GM23338 (cell line): Measurements from ENCODE around the gene CD7. TPM values are rescaled to one million over a fixed set of nuclear protein-coding genes. Genes with fewer than 3 reads are reported as not detected.

ENCODE experiments used
- ATAC-seq: fragments of 200-7000 bp; cut with Tn5 transposase; 3 replicates; pipeline ENCODE4 v1.9.1; 2020
- DNase-seq: peaks from one replicate; pipeline ENCODE4 v3.0.0-alpha.2; 2015; ENCODE audit warnings: low spot score
- H2AFZ ChIP-seq: fragments of 200-600 bp; sonication (generic); 2 replicates; pipeline ENCODE4 v1.8.0; 2016; ENCODE audit warnings: antibody characterized with exemption, mild to moderate bottlenecking, moderate library complexity
- H3F3A ChIP-seq: fragments of 200-600 bp; sonication (generic); replicated peaks from 2 replicates; pipeline ENCODE4 v1.8.0; 2017; ENCODE audit warnings: antibody characterized with exemption, mixed run types, low read depth
- H3K27ac ChIP-seq: fragments of 200-600 bp; sonication (generic); 2 replicates; pipeline ENCODE4 v1.6.1; 2016; ENCODE audit warnings: low read depth
- H3K27me3 ChIP-seq: fragments of 200-600 bp; sonication (generic); 2 replicates; pipeline ENCODE4 v1.8.0; 2016; ENCODE audit warnings: mild to moderate bottlenecking, mixed run types, moderate library complexity; ENCODE audit not compliant: insufficient read depth
- H3K36me3 ChIP-seq: fragments of 200-600 bp; sonication (generic); 2 replicates; pipeline ENCODE4 v1.8.0; 2016; ENCODE audit warnings: mild to moderate bottlenecking; ENCODE audit not compliant: insufficient read depth
- H3K4me1 ChIP-seq: fragments of 200-600 bp; sonication (generic); 2 replicates; pipeline ENCODE4 v1.8.0; 2016; ENCODE audit warnings: mild to moderate bottlenecking, moderate library complexity; ENCODE audit not compliant: insufficient read depth
- H3K4me2 ChIP-seq: fragments of 200-600 bp; sonication (generic); 2 replicates; pipeline ENCODE4 v1.7.1; 2017; ENCODE audit warnings: mixed run types
- H3K4me3 ChIP-seq: fragments of 200-600 bp; sonication (generic); 2 replicates; pipeline ENCODE4 v1.6.1; 2016; ENCODE audit warnings: mixed run types
- H3K79me2 ChIP-seq: fragments of 200-600 bp; sonication (generic); replicated peaks from 2 replicates; pipeline ENCODE4 v1.8.0; 2017; ENCODE audit warnings: mild to moderate bottlenecking; ENCODE audit not compliant: insufficient read depth
- H3K9me2 ChIP-seq: fragments of 200-600 bp; sonication (generic); 2 replicates; pipeline ENCODE4 v1.8.0; 2017; ENCODE audit not compliant: insufficient read depth
- H4K20me1 ChIP-seq: fragments of 200-600 bp; sonication (generic); replicated peaks from 2 replicates; pipeline ENCODE4 v1.8.0; 2017; ENCODE audit warnings: mild to moderate bottlenecking; ENCODE audit not compliant: insufficient read depth
- H3K27ac Mint-ChIP-seq: 2 replicates; pipeline ENCODE4 v1.8.0; 2020; ENCODE audit warnings: inconsistent platforms, mild to moderate bottlenecking, moderate library complexity, mixed read lengths
- H3K27me3 Mint-ChIP-seq: 3 replicates; pipeline ENCODE4 v1.8.0; 2022; ENCODE audit warnings: low read depth, mild to moderate bottlenecking, moderate library complexity, mixed read lengths, inconsistent platforms; ENCODE audit not compliant: insufficient read depth, poor library complexity
- H3K36me3 Mint-ChIP-seq: 3 replicates; pipeline ENCODE4 v1.8.0; 2021; ENCODE audit warnings: low read depth, mild to moderate bottlenecking, inconsistent platforms, moderate library complexity, mixed read lengths
- H3K4me1 Mint-ChIP-seq: 3 replicates; pipeline ENCODE4 v1.8.0; 2020; ENCODE audit warnings: mild to moderate bottlenecking, inconsistent platforms, mixed read lengths
- H3K4me3 Mint-ChIP-seq: 3 replicates; pipeline ENCODE4 v1.8.0; 2021; ENCODE audit warnings: moderate library complexity, mild to moderate bottlenecking, inconsistent platforms, mixed read lengths
- H3K9me3 Mint-ChIP-seq: 3 replicates; pipeline ENCODE4 v1.8.0; 2020; ENCODE audit warnings: moderate library complexity, mild to moderate bottlenecking, inconsistent platforms, mixed read lengths
- CREB1 ChIP-seq: fragments of 250-450 bp; sonication (Bioruptor Pico); IDR thresholded peaks from 2 replicates; pipeline ENCODE4 v1.5.0; 2020; ENCODE audit warnings: low read depth, mild to moderate bottlenecking, moderate library complexity
- EZH2 ChIP-seq: fragments of 200-600 bp; sonication (generic); IDR thresholded peaks from one replicate; pipeline ENCODE4 v1.8.0; 2017; ENCODE audit warnings: antibody characterized with exemption, mild to moderate bottlenecking, low read depth; ENCODE audit not compliant: unreplicated experiment
- EZH2phosphoT487 ChIP-seq: fragments of 200-600 bp; sonication (generic); IDR thresholded peaks from one replicate; pipeline ENCODE4 v1.8.1; 2018; ENCODE audit warnings: antibody characterized with exemption; ENCODE audit not compliant: unreplicated experiment
- JUNB ChIP-seq: IDR thresholded peaks from one replicate; pipeline ENCODE4 v1.6.1; 2016; ENCODE audit warnings: antibody characterized with exemption; ENCODE audit not compliant: unreplicated experiment
- NANOG ChIP-seq: IDR thresholded peaks from 2 replicates; pipeline ENCODE4 v1.6.1; 2016; ENCODE audit warnings: antibody characterized with exemption, borderline replicate concordance
- POLR2AphosphoS5 ChIP-seq: IDR thresholded peaks from 2 replicates; pipeline ENCODE4 v1.6.1; 2016; ENCODE audit warnings: antibody characterized with exemption, low read depth
- STAT1 ChIP-seq: IDR thresholded peaks from one replicate; pipeline ENCODE4 v1.6.1; 2016; ENCODE audit warnings: antibody characterized with exemption; ENCODE audit not compliant: unreplicated experiment
- ZNF114 ChIP-seq: fragments of 250-450 bp; sonication (Bioruptor Pico); IDR thresholded peaks from 2 replicates; pipeline ENCODE4 v1.5.0; 2020; ENCODE audit warnings: mild to moderate bottlenecking, moderate library complexity
- ZNF331 ChIP-seq: fragments of 250-450 bp; sonication (Bioruptor Pico); IDR thresholded peaks from 2 replicates; pipeline ENCODE4 v1.5.0; 2020; ENCODE audit warnings: low read depth, mild to moderate bottlenecking, moderate library complexity
- polyA plus RNA-seq: library from polyadenylated mRNA; unstranded; fragments of >200 nt; fragmentation: Nextera tagmentation; extraction: Ambion mirVana; gene quantifications from 2 replicates; pipeline ENCODE4 v1.2.1, GENCODE V29; 2016
- total RNA-seq: library from RNA; depleted of rRNA; stranded (reverse); fragments of >200 nt; shearing (Covaris generic); gene quantifications from 2 replicates; pipeline ENCODE4 v1.2.3, GENCODE V29; 2014
- TF ChIP-seq, protein P1 (sequence below), 2 experiments: fragments of 200-600 bp in 1 of 2; sonication (generic) in 1 of 2; conservative IDR thresholded peaks; 2 replicates each; pipeline versions ENCODE4 v1.5.1 to v1.6.1; 2016 to 2017; ENCODE audit warnings: antibody characterized with exemption in 2 of 2, low read depth in 2 of 2, mild to moderate bottlenecking in 2 of 2, moderate library complexity in 1 of 2
- TF ChIP-seq, protein P2 (sequence below): fragments of 250-450 bp; sonication (Bioruptor Pico); IDR thresholded peaks from 2 replicates; pipeline ENCODE4 v1.5.0; 2020; ENCODE audit warnings: mild to moderate bottlenecking, moderate library complexity
- TF ChIP-seq, protein P3 (sequence below): IDR thresholded peaks from 2 replicates; pipeline ENCODE4 v1.6.1; 2016; ENCODE audit warnings: antibody characterized with exemption
- TF ChIP-seq, protein P4 (sequence below): IDR thresholded peaks from one replicate; pipeline ENCODE4 v1.6.1; 2018; ENCODE audit warnings: antibody characterized with exemption; ENCODE audit not compliant: unreplicated experiment

CD7 gene
- total and polyA plus RNA-seq, 2 experiments from 2014 or later = 0.42 to 0.44 TPM

DNA sequence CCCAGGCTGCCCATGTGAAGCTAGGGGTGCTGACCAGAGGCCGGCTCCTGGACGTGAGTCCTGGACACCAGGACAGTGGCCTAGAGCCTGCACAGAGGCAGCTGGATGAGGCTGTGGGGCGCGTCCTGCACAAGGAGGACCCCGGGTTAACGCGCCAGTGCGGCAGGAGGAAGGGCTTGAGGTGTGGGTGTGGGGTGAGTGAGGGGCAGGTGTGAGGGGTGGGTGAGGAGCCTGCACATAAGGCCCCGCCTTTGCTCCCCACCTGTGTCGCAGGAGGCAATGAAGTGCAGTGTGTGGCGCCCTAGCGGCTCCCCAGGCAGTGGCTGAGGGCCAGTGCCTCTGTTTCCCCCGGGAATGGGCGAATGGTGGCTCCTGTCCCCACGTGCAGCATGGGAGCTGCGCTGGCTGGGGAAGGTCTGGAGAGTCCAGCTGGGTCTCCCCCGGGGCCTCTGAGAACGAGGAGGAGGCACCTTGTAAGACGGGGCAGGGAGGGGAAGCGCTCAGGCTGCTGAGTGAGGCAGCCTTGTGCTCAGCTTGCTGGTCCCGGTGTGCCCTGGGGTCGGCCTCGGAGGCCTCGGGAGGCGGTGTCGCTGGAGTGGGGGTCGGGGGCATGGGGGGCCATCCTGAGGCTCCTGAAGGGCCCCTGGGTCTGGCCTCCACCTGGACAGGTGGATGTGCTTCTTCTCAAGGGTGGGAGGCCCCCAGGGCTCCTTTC is 3.2 kb downstream of the CD7 start:
- Mint-ChIP-seq H3K27me3 (peaks cover 12% of the 10 kb centered on the region), H3K4me3 (no peak overlapping the region), H3K36me3 (no peaks in the 10 kb centered on the region), H3K4me1 (peaks cover 6% of the 10 kb centered on the region; the same call in 1 of the 3 replicates), H3K9me3 (no peaks in the 10 kb centered on the region), H3K27ac (no peak overlapping the region)
- DNase-seq (no peak), ATAC-seq (no peak)
- no peak overlapping the region for H3K4me2 ChIP-seq
- H3F3A ChIP-seq = peaks cover 8% of the 10 kb centered on the region
- TF ChIP-seq POLR2AphosphoS5 = no peak
- no peak for TF ChIP-seq JUNB
- no peak for TF ChIP-seq EZH2phosphoT487
- no peak for TF ChIP-seq ZNF331
- TF ChIP-seq, protein P1, sequence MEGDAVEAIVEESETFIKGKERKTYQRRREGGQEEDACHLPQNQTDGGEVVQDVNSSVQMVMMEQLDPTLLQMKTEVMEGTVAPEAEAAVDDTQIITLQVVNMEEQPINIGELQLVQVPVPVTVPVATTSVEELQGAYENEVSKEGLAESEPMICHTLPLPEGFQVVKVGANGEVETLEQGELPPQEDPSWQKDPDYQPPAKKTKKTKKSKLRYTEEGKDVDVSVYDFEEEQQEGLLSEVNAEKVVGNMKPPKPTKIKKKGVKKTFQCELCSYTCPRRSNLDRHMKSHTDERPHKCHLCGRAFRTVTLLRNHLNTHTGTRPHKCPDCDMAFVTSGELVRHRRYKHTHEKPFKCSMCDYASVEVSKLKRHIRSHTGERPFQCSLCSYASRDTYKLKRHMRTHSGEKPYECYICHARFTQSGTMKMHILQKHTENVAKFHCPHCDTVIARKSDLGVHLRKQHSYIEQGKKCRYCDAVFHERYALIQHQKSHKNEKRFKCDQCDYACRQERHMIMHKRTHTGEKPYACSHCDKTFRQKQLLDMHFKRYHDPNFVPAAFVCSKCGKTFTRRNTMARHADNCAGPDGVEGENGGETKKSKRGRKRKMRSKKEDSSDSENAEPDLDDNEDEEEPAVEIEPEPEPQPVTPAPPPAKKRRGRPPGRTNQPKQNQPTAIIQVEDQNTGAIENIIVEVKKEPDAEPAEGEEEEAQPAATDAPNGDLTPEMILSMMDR (conservative IDR thresholded peaks at IDR 0.05; ENCODE audit: low read depth in 2 of 2) = no peak
- no peak for TF ChIP-seq STAT1
- TF ChIP-seq ZNF114 (CRISPR knock-in tag) = no peak
- TF ChIP-seq EZH2 = no peak
- TF ChIP-seq, protein P2, sequence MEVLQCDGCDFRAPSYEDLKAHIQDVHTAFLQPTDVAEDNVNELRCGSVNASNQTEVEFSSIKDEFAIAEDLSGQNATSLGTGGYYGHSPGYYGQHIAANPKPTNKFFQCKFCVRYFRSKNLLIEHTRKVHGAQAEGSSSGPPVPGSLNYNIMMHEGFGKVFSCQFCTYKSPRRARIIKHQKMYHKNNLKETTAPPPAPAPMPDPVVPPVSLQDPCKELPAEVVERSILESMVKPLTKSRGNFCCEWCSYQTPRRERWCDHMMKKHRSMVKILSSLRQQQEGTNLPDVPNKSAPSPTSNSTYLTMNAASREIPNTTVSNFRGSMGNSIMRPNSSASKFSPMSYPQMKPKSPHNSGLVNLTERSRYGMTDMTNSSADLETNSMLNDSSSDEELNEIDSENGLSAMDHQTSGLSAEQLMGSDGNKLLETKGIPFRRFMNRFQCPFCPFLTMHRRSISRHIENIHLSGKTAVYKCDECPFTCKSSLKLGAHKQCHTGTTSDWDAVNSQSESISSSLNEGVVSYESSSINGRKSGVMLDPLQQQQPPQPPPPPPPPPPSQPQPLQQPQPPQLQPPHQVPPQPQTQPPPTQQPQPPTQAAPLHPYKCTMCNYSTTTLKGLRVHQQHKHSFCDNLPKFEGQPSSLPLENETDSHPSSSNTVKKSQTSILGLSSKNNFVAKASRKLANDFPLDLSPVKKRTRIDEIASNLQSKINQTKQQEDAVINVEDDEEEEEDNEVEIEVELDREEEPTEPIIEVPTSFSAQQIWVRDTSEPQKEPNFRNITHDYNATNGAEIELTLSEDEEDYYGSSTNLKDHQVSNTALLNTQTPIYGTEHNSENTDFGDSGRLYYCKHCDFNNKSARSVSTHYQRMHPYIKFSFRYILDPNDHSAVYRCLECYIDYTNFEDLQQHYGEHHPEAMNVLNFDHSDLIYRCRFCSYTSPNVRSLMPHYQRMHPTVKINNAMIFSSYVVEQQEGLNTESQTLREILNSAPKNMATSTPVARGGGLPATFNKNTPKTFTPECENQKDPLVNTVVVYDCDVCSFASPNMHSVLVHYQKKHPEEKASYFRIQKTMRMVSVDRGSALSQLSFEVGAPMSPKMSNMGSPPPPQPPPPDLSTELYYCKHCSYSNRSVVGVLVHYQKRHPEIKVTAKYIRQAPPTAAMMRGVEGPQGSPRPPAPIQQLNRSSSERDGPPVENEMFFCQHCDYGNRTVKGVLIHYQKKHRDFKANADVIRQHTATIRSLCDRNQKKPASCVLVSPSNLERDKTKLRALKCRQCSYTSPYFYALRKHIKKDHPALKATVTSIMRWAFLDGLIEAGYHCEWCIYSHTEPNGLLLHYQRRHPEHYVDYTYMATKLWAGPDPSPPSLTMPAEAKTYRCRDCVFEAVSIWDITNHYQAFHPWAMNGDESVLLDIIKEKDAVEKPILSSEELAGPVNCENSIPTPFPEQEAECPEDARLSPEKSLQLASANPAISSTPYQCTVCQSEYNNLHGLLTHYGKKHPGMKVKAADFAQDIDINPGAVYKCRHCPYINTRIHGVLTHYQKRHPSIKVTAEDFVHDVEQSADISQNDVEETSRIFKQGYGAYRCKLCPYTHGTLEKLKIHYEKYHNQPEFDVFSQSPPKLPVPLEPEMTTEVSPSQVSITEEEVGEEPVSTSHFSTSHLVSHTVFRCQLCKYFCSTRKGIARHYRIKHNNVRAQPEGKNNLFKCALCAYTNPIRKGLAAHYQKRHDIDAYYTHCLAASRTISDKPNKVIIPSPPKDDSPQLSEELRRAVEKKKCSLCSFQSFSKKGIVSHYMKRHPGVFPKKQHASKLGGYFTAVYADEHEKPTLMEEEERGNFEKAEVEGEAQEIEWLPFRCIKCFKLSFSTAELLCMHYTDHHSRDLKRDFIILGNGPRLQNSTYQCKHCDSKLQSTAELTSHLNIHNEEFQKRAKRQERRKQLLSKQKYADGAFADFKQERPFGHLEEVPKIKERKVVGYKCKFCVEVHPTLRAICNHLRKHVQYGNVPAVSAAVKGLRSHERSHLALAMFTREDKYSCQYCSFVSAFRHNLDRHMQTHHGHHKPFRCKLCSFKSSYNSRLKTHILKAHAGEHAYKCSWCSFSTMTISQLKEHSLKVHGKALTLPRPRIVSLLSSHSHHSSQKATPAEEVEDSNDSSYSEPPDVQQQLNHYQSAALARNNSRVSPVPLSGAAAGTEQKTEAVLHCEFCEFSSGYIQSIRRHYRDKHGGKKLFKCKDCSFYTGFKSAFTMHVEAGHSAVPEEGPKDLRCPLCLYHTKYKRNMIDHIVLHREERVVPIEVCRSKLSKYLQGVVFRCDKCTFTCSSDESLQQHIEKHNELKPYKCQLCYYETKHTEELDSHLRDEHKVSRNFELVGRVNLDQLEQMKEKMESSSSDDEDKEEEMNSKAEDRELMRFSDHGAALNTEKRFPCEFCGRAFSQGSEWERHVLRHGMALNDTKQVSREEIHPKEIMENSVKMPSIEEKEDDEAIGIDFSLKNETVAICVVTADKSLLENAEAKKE = no peak
- TF ChIP-seq CREB1 = no peak
- TF ChIP-seq, protein P3, sequence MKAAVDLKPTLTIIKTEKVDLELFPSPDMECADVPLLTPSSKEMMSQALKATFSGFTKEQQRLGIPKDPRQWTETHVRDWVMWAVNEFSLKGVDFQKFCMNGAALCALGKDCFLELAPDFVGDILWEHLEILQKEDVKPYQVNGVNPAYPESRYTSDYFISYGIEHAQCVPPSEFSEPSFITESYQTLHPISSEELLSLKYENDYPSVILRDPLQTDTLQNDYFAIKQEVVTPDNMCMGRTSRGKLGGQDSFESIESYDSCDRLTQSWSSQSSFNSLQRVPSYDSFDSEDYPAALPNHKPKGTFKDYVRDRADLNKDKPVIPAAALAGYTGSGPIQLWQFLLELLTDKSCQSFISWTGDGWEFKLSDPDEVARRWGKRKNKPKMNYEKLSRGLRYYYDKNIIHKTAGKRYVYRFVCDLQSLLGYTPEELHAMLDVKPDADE = no peak
- TF ChIP-seq, protein P4, sequence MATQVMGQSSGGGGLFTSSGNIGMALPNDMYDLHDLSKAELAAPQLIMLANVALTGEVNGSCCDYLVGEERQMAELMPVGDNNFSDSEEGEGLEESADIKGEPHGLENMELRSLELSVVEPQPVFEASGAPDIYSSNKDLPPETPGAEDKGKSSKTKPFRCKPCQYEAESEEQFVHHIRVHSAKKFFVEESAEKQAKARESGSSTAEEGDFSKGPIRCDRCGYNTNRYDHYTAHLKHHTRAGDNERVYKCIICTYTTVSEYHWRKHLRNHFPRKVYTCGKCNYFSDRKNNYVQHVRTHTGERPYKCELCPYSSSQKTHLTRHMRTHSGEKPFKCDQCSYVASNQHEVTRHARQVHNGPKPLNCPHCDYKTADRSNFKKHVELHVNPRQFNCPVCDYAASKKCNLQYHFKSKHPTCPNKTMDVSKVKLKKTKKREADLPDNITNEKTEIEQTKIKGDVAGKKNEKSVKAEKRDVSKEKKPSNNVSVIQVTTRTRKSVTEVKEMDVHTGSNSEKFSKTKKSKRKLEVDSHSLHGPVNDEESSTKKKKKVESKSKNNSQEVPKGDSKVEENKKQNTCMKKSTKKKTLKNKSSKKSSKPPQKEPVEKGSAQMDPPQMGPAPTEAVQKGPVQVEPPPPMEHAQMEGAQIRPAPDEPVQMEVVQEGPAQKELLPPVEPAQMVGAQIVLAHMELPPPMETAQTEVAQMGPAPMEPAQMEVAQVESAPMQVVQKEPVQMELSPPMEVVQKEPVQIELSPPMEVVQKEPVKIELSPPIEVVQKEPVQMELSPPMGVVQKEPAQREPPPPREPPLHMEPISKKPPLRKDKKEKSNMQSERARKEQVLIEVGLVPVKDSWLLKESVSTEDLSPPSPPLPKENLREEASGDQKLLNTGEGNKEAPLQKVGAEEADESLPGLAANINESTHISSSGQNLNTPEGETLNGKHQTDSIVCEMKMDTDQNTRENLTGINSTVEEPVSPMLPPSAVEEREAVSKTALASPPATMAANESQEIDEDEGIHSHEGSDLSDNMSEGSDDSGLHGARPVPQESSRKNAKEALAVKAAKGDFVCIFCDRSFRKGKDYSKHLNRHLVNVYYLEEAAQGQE = no peak
- TF ChIP-seq NANOG = no peak
- H3K9me2 ChIP-seq = no peaks in the 10 kb centered on the region
- no peaks in the 10 kb centered on the region for H3K36me3 ChIP-seq
- H3K27ac ChIP-seq = no peak overlapping the region
- H3K79me2 ChIP-seq = no peaks in the 10 kb centered on the region
- H4K20me1 ChIP-seq = no peaks in the 10 kb centered on the region
- no peak overlapping the region for H2AFZ ChIP-seq
- no peaks in the 10 kb centered on the region for H3K4me1 ChIP-seq
- no peaks in the 10 kb centered on the region for H3K27me3 ChIP-seq
- no peak overlapping the region for H3K4me3 ChIP-seq
